Effector memory CD4-positive, alpha-beta T cell (primary cell): ENCODE data around the gene DTNB.
"Not testable (repeated sequence)": the region's sequence is repeated elsewhere in the genome, so short reads cannot be mapped to it uniquely, and the experiment has no call there.

ENCODE experiments used
- DNase-seq, 3 donors: peaks; one replicate each; pipeline ENCODE4 v3.0.0-alpha.2; 2020
- H3K27ac ChIP-seq: 2 replicates; pipeline ENCODE4 v1.7.0; 2013; ENCODE audit warnings: mild to moderate bottlenecking, low read length, moderate library complexity; ENCODE audit not compliant: insufficient read depth, poor library complexity, severe bottlenecking
- H3K27me3 ChIP-seq: replicated peaks from 2 replicates; pipeline ENCODE4 v1.7.0; 2013; ENCODE audit warnings: mild to moderate bottlenecking, low read length; ENCODE audit not compliant: insufficient read depth, control insufficient read depth, poor library complexity, severe bottlenecking
- H3K36me3 ChIP-seq: 2 replicates; pipeline ENCODE4 v1.7.0; 2013; ENCODE audit warnings: mild to moderate bottlenecking, low read length, moderate library complexity; ENCODE audit not compliant: control insufficient read depth, insufficient read depth
- H3K4me1 ChIP-seq: 2 replicates; pipeline ENCODE4 v1.7.0; 2013; ENCODE audit warnings: low read length, mild to moderate bottlenecking; ENCODE audit not compliant: control insufficient read depth, insufficient read depth, poor library complexity, severe bottlenecking
- H3K4me3 ChIP-seq: 2 replicates; pipeline ENCODE4 v1.7.0; 2013; ENCODE audit warnings: low read length, low read depth, mild to moderate bottlenecking; ENCODE audit not compliant: insufficient read depth, poor library complexity, severe bottlenecking
- H3K9me3 ChIP-seq: 2 replicates; pipeline ENCODE4 v1.7.0; 2013; ENCODE audit warnings: mild to moderate bottlenecking, low read length, moderate library complexity; ENCODE audit not compliant: control insufficient read depth

DTNB gene

GRCh38 chr2:25539136-25539535 is 134.2 kb downstream of the DTNB start:
- Histone ChIP-seq H3K4me1 (no peaks in the 10 kb centered on the region), H3K27ac (no peak overlapping the region), H3K9me3 (no peaks in the 10 kb centered on the region), H3K4me3 (no peak overlapping the region), H3K27me3 (no peaks in the 10 kb centered on the region), H3K36me3 (no peaks in the 10 kb centered on the region)
- DNase-seq = no peak

GRCh38 chr2:25537526-25537925 is 135.9 kb downstream of the DTNB start:
- H3K9me3 ChIP-seq = no peaks in the 10 kb centered on the region
- no peak overlapping the region for H3K27ac ChIP-seq
- no peak overlapping the region for H3K4me3 ChIP-seq
- H3K36me3 ChIP-seq = no peaks in the 10 kb centered on the region
- no peaks in the 10 kb centered on the region for H3K4me1 ChIP-seq
- DNase-seq = no peak
- no peaks in the 10 kb centered on the region for H3K27me3 ChIP-seq

GRCh38 chr2:25535411-25536289 is 137.7 kb downstream of the DTNB start:
- not testable (repeated sequence) for DNase-seq, H3K9me3 ChIP-seq, H3K27ac ChIP-seq, H3K4me1 ChIP-seq, H3K27me3 ChIP-seq, H3K36me3 ChIP-seq, H3K4me3 ChIP-seq

DNA sequence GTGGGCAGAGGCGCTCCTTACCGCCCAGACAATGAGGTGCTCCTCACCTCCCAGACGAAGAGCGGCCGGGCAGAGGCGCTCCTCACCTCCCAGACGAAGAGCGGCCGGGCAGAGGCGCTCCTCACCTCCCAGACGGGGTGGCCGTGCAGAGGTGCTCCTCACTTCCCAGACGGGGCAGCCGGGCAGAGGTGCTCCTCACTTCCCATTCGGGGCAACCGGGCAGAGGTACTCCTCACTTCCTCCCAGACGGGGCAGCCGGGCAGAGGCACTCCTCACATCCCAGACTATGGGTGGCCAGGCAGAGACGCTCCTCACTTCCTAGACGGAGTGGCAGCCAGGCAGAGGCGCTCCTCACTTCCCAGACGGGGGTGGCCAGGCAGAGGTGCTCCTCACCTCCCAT is 138.4 kb downstream of the DTNB start:
- not testable (repeated sequence) for H3K27ac ChIP-seq, H3K27me3 ChIP-seq, H3K4me1 ChIP-seq, DNase-seq, H3K9me3 ChIP-seq, H3K36me3 ChIP-seq, H3K4me3 ChIP-seq

- H3K27me3 ChIP-seq = no peaks in the 10 kb centered on the region
- H3K4me1 ChIP-seq = no peaks in the 10 kb centered on the region
- no peak for DNase-seq
- no peaks in the 10 kb centered on the region for H3K9me3 ChIP-seq
- no peak overlapping the region for H3K27ac ChIP-seq
- H3K4me3 ChIP-seq = no peak overlapping the region
- H3K36me3 ChIP-seq = no peaks in the 10 kb centered on the region
Measured at GRCh38 chr2:25534455-25534854, 138.9 kb downstream of the DTNB start.

GRCh38 chr2:25533771-25534170 is 139.6 kb downstream of the DTNB start:
- not testable (repeated sequence) for H3K36me3 ChIP-seq, H3K27ac ChIP-seq, H3K27me3 ChIP-seq, H3K4me3 ChIP-seq, DNase-seq, H3K9me3 ChIP-seq, H3K4me1 ChIP-seq

DNA sequence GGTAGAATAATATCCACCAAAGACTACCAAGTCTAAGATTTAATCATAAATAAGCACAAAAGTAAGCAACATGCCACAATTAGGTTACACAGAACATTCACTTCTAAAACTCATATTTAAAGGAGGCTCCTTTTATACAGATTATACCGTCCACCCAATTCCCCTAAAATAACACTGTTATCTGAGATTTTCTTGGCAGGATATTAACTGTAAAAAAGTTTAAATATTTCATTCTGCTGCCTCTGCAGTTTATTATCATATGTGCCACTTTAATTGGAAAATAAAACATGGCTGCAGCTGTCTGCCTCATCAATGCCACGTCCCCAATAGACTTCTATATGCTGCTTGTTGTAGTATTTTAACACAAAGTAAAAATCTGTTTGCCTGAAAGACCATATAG is 140.9 kb downstream of the DTNB start:
- no peaks in the 10 kb centered on the region for H3K4me1 ChIP-seq
- no peak overlapping the region for H3K27ac ChIP-seq
- no peak for DNase-seq
- H3K4me3 ChIP-seq = no peak overlapping the region
- no peaks in the 10 kb centered on the region for H3K9me3 ChIP-seq
- no peaks in the 10 kb centered on the region for H3K36me3 ChIP-seq
- H3K27me3 ChIP-seq = no peaks in the 10 kb centered on the region

DNA sequence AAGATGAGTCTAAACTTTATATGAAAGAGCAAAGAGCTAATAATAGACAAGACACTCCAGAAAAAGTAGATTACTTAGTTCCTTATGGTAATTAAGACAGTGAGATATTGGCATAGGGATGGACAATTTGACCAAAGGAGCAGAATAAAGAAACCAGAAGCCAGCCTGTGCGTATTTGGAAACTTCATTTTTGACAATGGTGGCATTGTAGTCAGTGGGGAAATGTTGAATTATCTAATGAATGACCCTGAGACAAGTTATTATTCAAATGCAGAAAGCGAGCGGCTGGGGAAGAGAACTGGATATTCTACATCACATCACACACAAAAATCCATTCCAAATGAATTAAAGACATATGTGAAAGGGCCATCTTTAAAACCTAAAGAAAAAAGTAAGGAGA is 144.3 kb downstream of the DTNB start:
- H3K36me3 ChIP-seq = no peaks in the 10 kb centered on the region
- no peaks in the 10 kb centered on the region for H3K27me3 ChIP-seq
- H3K27ac ChIP-seq = no peak overlapping the region
- no peaks in the 10 kb centered on the region for H3K4me1 ChIP-seq
- no peak for DNase-seq
- H3K4me3 ChIP-seq = no peak overlapping the region
- H3K9me3 ChIP-seq = no peaks in the 10 kb centered on the region

GRCh38 chr2:25528173-25528572 is 145.2 kb downstream of the DTNB start:
- Histone ChIP-seq H3K9me3 (no peaks in the 10 kb centered on the region), H3K4me3 (no peak overlapping the region), H3K27me3 (no peaks in the 10 kb centered on the region), H3K36me3 (no peaks in the 10 kb centered on the region), H3K4me1 (no peaks in the 10 kb centered on the region), H3K27ac (no peak overlapping the region)
- no peak for DNase-seq

- no peak for DNase-seq
- Histone ChIP-seq H3K27me3 (no peaks in the 10 kb centered on the region), H3K4me3 (no peak overlapping the region), H3K36me3 (no peaks in the 10 kb centered on the region), H3K9me3 (no peaks in the 10 kb centered on the region), H3K27ac (no peak overlapping the region), H3K4me1 (peaks cover 4% of the 10 kb centered on the region)
Measured at GRCh38 chr2:25524507-25524906, 148.9 kb downstream of the DTNB start.
